GM23338 (cell line): Measurements from ENCODE around the gene PTCHD1. TPM values are rescaled to one million over a fixed set of nuclear protein-coding genes. Genes with fewer than 3 reads are reported as not detected.

Experiments used
- ATAC-seq: fragments of 200-7000 bp; cut with Tn5 transposase; 3 replicates; pipeline ENCODE4 v1.9.1; 2020
- DNase-seq: peaks from one replicate; pipeline ENCODE4 v3.0.0-alpha.2; 2015; ENCODE audit warnings: low spot score
- H2AFZ ChIP-seq: fragments of 200-600 bp; sonication (generic); 2 replicates; pipeline ENCODE4 v1.8.0; 2016; ENCODE audit warnings: antibody characterized with exemption, mild to moderate bottlenecking, moderate library complexity
- H3F3A ChIP-seq: fragments of 200-600 bp; sonication (generic); replicated peaks from 2 replicates; pipeline ENCODE4 v1.8.0; 2017; ENCODE audit warnings: antibody characterized with exemption, mixed run types, low read depth
- H3K27ac ChIP-seq: fragments of 200-600 bp; sonication (generic); 2 replicates; pipeline ENCODE4 v1.6.1; 2016; ENCODE audit warnings: low read depth
- H3K27me3 ChIP-seq: fragments of 200-600 bp; sonication (generic); 2 replicates; pipeline ENCODE4 v1.8.0; 2016; ENCODE audit warnings: mild to moderate bottlenecking, mixed run types, moderate library complexity; ENCODE audit not compliant: insufficient read depth
- H3K36me3 ChIP-seq: fragments of 200-600 bp; sonication (generic); 2 replicates; pipeline ENCODE4 v1.8.0; 2016; ENCODE audit warnings: mild to moderate bottlenecking; ENCODE audit not compliant: insufficient read depth
- H3K4me1 ChIP-seq: fragments of 200-600 bp; sonication (generic); 2 replicates; pipeline ENCODE4 v1.8.0; 2016; ENCODE audit warnings: mild to moderate bottlenecking, moderate library complexity; ENCODE audit not compliant: insufficient read depth
- H3K4me2 ChIP-seq: fragments of 200-600 bp; sonication (generic); 2 replicates; pipeline ENCODE4 v1.7.1; 2017; ENCODE audit warnings: mixed run types
- H3K4me3 ChIP-seq: fragments of 200-600 bp; sonication (generic); 2 replicates; pipeline ENCODE4 v1.6.1; 2016; ENCODE audit warnings: mixed run types
- H3K79me2 ChIP-seq: fragments of 200-600 bp; sonication (generic); replicated peaks from 2 replicates; pipeline ENCODE4 v1.8.0; 2017; ENCODE audit warnings: mild to moderate bottlenecking; ENCODE audit not compliant: insufficient read depth
- H3K9me2 ChIP-seq: fragments of 200-600 bp; sonication (generic); 2 replicates; pipeline ENCODE4 v1.8.0; 2017; ENCODE audit not compliant: insufficient read depth
- H4K20me1 ChIP-seq: fragments of 200-600 bp; sonication (generic); replicated peaks from 2 replicates; pipeline ENCODE4 v1.8.0; 2017; ENCODE audit warnings: mild to moderate bottlenecking; ENCODE audit not compliant: insufficient read depth
- H3K27ac Mint-ChIP-seq: 2 replicates; pipeline ENCODE4 v1.8.0; 2020; ENCODE audit warnings: inconsistent platforms, mild to moderate bottlenecking, moderate library complexity, mixed read lengths
- H3K27me3 Mint-ChIP-seq: 3 replicates; pipeline ENCODE4 v1.8.0; 2022; ENCODE audit warnings: low read depth, mild to moderate bottlenecking, moderate library complexity, mixed read lengths, inconsistent platforms; ENCODE audit not compliant: insufficient read depth, poor library complexity
- H3K36me3 Mint-ChIP-seq: 3 replicates; pipeline ENCODE4 v1.8.0; 2021; ENCODE audit warnings: low read depth, mild to moderate bottlenecking, inconsistent platforms, moderate library complexity, mixed read lengths
- H3K4me1 Mint-ChIP-seq: 3 replicates; pipeline ENCODE4 v1.8.0; 2020; ENCODE audit warnings: mild to moderate bottlenecking, inconsistent platforms, mixed read lengths
- H3K4me3 Mint-ChIP-seq: 3 replicates; pipeline ENCODE4 v1.8.0; 2021; ENCODE audit warnings: moderate library complexity, mild to moderate bottlenecking, inconsistent platforms, mixed read lengths
- H3K9me3 Mint-ChIP-seq: 3 replicates; pipeline ENCODE4 v1.8.0; 2020; ENCODE audit warnings: moderate library complexity, mild to moderate bottlenecking, inconsistent platforms, mixed read lengths
- CREB1 ChIP-seq: fragments of 250-450 bp; sonication (Bioruptor Pico); IDR thresholded peaks from 2 replicates; pipeline ENCODE4 v1.5.0; 2020; ENCODE audit warnings: low read depth, mild to moderate bottlenecking, moderate library complexity
- CTCF ChIP-seq, 2 experiments: fragments of 200-600 bp in 1 of 2; sonication (generic) in 1 of 2; conservative IDR thresholded peaks; 2 replicates each; pipeline versions ENCODE4 v1.5.1 to v1.6.1; 2016 to 2017; ENCODE audit warnings: antibody characterized with exemption in 2 of 2, low read depth in 2 of 2, mild to moderate bottlenecking in 2 of 2, moderate library complexity in 1 of 2
- ETS1 ChIP-seq: IDR thresholded peaks from 2 replicates; pipeline ENCODE4 v1.6.1; 2016; ENCODE audit warnings: antibody characterized with exemption
- EZH2phosphoT487 ChIP-seq: fragments of 200-600 bp; sonication (generic); IDR thresholded peaks from one replicate; pipeline ENCODE4 v1.8.1; 2018; ENCODE audit warnings: antibody characterized with exemption; ENCODE audit not compliant: unreplicated experiment
- JUNB ChIP-seq: IDR thresholded peaks from one replicate; pipeline ENCODE4 v1.6.1; 2016; ENCODE audit warnings: antibody characterized with exemption; ENCODE audit not compliant: unreplicated experiment
- NANOG ChIP-seq: IDR thresholded peaks from 2 replicates; pipeline ENCODE4 v1.6.1; 2016; ENCODE audit warnings: antibody characterized with exemption, borderline replicate concordance
- POLR2AphosphoS5 ChIP-seq: IDR thresholded peaks from 2 replicates; pipeline ENCODE4 v1.6.1; 2016; ENCODE audit warnings: antibody characterized with exemption, low read depth
- REST ChIP-seq: IDR thresholded peaks from one replicate; pipeline ENCODE4 v1.6.1; 2018; ENCODE audit warnings: antibody characterized with exemption; ENCODE audit not compliant: unreplicated experiment
- STAT1 ChIP-seq: IDR thresholded peaks from one replicate; pipeline ENCODE4 v1.6.1; 2016; ENCODE audit warnings: antibody characterized with exemption; ENCODE audit not compliant: unreplicated experiment
- ZNF462 ChIP-seq: fragments of 250-450 bp; sonication (Bioruptor Pico); IDR thresholded peaks from 2 replicates; pipeline ENCODE4 v1.5.0; 2020; ENCODE audit warnings: mild to moderate bottlenecking, moderate library complexity
- polyA plus RNA-seq: library from polyadenylated mRNA; unstranded; fragments of >200 nt; fragmentation: Nextera tagmentation; extraction: Ambion mirVana; gene quantifications from 2 replicates; pipeline ENCODE4 v1.2.1, GENCODE V29; 2016
- total RNA-seq: library from RNA; depleted of rRNA; stranded (reverse); fragments of >200 nt; shearing (Covaris generic); gene quantifications from 2 replicates; pipeline ENCODE4 v1.2.3, GENCODE V29; 2014

Gene PTCHD1
- total and polyA plus RNA-seq, 2 experiments from 2014 or later: 1.5 to 1.9 TPM

GRCh38 chrX:23434356-23434884 lies 99.8 kb downstream of the PTCHD1 start (continued):
- no peak for TF ChIP-seq ZNF462

GRCh38 chrX:23435108-23435507 lies 100.5 kb downstream of the PTCHD1 start:
- H3K27me3 ChIP-seq: no peaks in the 10 kb centered on the region
- Mint-ChIP-seq H3K27me3 (no peaks in the 10 kb centered on the region), H3K27ac (no peak overlapping the region), H3K9me3 (peaks cover 5% of the 10 kb centered on the region; the same call in 2 of the 3 replicates), H3K4me3 (no peak overlapping the region), H3K4me1 (peaks cover 9% of the 10 kb centered on the region), H3K36me3 (peaks cover 5% of the 10 kb centered on the region; the same call in 2 of the 3 replicates)
- no peak overlapping the region for H2AFZ ChIP-seq
- H3F3A ChIP-seq: 0 out of 2 replicates have a peak, but pooled peaks cover 3% of the 10 kb centered on the region
- H3K27ac ChIP-seq: no peak overlapping the region
- H4K20me1 ChIP-seq: no peaks in the 10 kb centered on the region
- no peaks in the 10 kb centered on the region for H3K36me3 ChIP-seq
- no peaks in the 10 kb centered on the region for H3K9me2 ChIP-seq
- H3K4me1 ChIP-seq: peaks cover 6% of the 10 kb centered on the region
- no peak overlapping the region for H3K4me2 ChIP-seq
- ATAC-seq: no peak
- no peak overlapping the region for H3K4me3 ChIP-seq
- H3K79me2 ChIP-seq: no peaks in the 10 kb centered on the region
- no peak for DNase-seq
- no peak for TF ChIP-seq POLR2AphosphoS5
- TF ChIP-seq REST: no peak
- no peak for TF ChIP-seq EZH2phosphoT487
- no peak for TF ChIP-seq CREB1 (CRISPR knock-in tag)
- no peak for TF ChIP-seq CTCF (conservative IDR thresholded peaks at IDR 0.05; ENCODE audit: low read depth in 2 of 2)
- TF ChIP-seq NANOG: no peak
- TF ChIP-seq ETS1: no peak
- no peak for TF ChIP-seq STAT1
- no peak for TF ChIP-seq JUNB
